Upper lobe of left lung (tissue), 4 donors: Measurements from ENCODE around the gene CAMK4.

Experiments
- POLR2A ChIP-seq, 4 donors: fragments of 450-650 bp; IDR thresholded peaks; one replicate each; pipeline ENCODE4 v1.5.1; 2016 to 2017; ENCODE audit warnings: antibody characterized with exemption in 4 of 4, mild to moderate bottlenecking in 2 of 4
- POLR2AphosphoS5 ChIP-seq, 2 donors: sonication (generic); formaldehyde crosslinking; IDR thresholded peaks; one replicate each; pipeline ENCODE4 v1.5.1; 2017; ENCODE audit warnings: antibody characterized with exemption in 2 of 2
- TF ChIP-seq, protein P1 (sequence below), 6 experiments: fragments of 450-650 bp in 4 of 6; fragments of 200-600 bp in 2 of 6; sonication (generic) in 2 of 6; IDR thresholded peaks; one replicate each; pipeline ENCODE4 v1.5.1; 2016 to 2019; ENCODE audit warnings: antibody characterized with exemption in 6 of 6

DNA sequence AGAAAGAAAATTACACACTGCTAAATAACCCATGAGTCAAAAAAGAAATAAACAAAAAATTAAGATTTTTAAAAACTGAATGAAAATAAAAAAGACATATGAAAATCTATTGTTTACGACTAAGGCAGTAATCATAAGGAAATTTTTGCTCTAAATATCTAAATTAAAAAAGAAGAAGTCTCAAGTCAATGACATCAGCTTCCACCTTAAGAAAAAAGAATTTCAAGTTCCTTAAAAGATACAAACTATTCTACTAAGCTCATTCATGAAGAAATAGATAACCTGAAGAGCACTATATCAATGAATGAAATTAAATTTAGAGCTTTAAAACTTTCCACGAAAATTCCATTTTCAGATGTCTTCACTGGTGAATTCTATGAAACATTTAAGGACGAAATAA, 303.9 kb downstream of the CAMK4 start:
- TF ChIP-seq, protein P1, sequence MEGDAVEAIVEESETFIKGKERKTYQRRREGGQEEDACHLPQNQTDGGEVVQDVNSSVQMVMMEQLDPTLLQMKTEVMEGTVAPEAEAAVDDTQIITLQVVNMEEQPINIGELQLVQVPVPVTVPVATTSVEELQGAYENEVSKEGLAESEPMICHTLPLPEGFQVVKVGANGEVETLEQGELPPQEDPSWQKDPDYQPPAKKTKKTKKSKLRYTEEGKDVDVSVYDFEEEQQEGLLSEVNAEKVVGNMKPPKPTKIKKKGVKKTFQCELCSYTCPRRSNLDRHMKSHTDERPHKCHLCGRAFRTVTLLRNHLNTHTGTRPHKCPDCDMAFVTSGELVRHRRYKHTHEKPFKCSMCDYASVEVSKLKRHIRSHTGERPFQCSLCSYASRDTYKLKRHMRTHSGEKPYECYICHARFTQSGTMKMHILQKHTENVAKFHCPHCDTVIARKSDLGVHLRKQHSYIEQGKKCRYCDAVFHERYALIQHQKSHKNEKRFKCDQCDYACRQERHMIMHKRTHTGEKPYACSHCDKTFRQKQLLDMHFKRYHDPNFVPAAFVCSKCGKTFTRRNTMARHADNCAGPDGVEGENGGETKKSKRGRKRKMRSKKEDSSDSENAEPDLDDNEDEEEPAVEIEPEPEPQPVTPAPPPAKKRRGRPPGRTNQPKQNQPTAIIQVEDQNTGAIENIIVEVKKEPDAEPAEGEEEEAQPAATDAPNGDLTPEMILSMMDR (IDR thresholded peaks at IDR 0.05): no peak
- TF ChIP-seq POLR2A (IDR thresholded peaks at IDR 0.05) (no peak), POLR2AphosphoS5 (IDR thresholded peaks at IDR 0.05) (no peak)
